GM12873 (cell line): ENCODE results near the gene ROM1.

ENCODE experiments used
- CTCF ChIP-seq: IDR thresholded peaks from 2 replicates; pipeline ENCODE4 v1.5.1; 2012; ENCODE audit warnings: low read depth, mild to moderate bottlenecking, moderate library complexity, low read length, control low read depth; ENCODE audit not compliant: insufficient read depth; ENCODE audit errors: missing control alignments

Gene ROM1

GRCh38 chr11:62608776-62609175 is 4.3 kb upstream of the ROM1 start:
- TF ChIP-seq CTCF: no peak

- TF ChIP-seq CTCF: no peak
Observed at GRCh38 chr11:62610403-62610802, 2.7 kb upstream of the ROM1 start.

- TF ChIP-seq CTCF: no peak
Observed at GRCh38 chr11:62610814-62611704, 2.0 kb upstream of the ROM1 start.

- TF ChIP-seq CTCF: no peak
Observed at GRCh38 chr11:62611705-62612365, 1.2 kb upstream of the ROM1 start.

GRCh38 chr11:62613291-62613778 is 278 bp downstream of the ROM1 start:
- TF ChIP-seq CTCF: no peak

- no peak for TF ChIP-seq CTCF
Observed at GRCh38 chr11:62614275-62614674, 1.2 kb downstream of the ROM1 start.

- TF ChIP-seq CTCF: no peak
Observed at GRCh38 chr11:62615521-62615920, 2.5 kb downstream of the ROM1 start.
